HG02840 (cell line): ENCODE data around the gene RFX8.
"Not testable (repeated sequence)": the region's sequence is repeated elsewhere in the genome, so short reads cannot be mapped to it uniquely, and the experiment has no call there.

Experiments used
- ATAC-seq: cut with Tn5 transposase; IDR thresholded peaks from one replicate; pipeline ENCODE4 v1.9.1; 2021; ENCODE audit warnings: mild to moderate bottlenecking, moderate library complexity, moderate number of reproducible peaks; ENCODE audit not compliant: unreplicated experiment, low FRiP score

The RFX8 gene

DNA sequence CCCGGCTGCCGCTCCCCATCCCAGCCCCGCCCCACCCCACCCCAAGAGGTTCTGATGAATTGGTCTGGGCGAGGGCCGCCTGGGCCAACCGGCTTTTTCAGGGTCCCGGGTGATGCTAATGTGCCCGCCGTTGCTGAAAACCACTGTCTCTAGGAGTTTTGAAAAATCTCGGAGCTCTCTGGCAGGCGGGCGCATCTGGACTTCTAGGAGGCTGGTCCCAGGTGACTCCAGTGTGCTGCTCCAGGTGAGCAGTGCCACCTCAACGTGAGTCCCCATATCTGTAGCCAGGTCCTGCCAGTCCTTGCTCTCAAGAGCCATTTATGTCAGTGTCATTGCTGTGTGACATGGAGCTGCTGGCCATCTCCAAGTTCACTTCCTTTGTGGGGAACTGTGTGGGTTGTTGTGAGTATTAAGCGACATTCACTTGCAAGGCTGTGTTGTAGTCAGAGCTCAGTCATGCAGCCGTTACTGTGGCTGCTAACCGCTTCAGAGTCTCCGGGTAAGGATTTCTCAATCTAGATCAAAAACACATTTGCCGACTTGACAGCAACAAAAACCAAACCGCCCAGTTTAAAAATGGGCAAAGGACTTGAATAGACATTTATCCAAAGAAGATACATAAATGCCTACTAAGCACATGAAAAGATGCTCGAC lies at the start of gene RFX8:
Gene RFX8, minus strand, starts transcription at position 382 of the 654 bp plus-strand sequence. CDS start 8,264 bp downstream, outside the sequence.
- ATAC-seq: no peak

DNA sequence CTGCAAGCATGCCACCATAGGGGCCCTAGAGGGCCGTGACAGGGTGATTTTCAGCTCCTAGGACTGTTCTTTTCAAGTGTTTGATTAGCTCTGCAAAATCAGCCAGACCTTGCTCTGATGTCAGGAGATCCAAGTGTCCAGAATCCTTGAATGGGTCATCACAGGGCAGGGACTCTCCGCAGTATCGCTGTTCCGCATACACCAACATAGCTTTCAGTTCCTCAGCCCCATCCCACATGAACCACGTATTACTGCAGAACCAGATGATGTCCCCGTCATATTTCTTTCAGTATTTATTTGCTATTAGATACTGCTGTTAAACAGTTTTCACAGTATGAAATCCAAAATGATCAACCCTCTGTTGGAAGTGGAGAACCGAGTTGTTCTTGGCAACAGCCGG lies 46.6 kb upstream of the RFX8 start:
- no peak for ATAC-seq

DNA sequence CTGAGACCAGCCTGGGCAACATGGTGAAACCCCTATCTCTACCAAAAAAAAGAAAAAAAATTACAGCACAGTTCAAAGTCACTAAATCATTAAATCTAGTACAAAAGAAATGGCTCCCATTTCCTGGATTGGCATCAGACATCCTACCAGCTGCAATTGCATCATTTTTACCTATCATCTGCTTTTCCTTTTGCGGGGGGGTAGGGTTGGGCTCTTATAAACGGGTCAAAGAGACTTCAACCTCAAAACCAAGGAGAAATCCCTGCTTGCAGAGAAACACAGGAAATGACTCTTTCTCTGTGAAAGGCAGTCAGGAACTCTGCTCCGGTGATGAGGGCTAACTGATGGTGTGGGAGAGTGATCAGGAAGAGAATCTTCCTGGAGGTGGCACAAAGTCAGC lies 45.3 kb upstream of the RFX8 start:
- ATAC-seq: no peak

DNA sequence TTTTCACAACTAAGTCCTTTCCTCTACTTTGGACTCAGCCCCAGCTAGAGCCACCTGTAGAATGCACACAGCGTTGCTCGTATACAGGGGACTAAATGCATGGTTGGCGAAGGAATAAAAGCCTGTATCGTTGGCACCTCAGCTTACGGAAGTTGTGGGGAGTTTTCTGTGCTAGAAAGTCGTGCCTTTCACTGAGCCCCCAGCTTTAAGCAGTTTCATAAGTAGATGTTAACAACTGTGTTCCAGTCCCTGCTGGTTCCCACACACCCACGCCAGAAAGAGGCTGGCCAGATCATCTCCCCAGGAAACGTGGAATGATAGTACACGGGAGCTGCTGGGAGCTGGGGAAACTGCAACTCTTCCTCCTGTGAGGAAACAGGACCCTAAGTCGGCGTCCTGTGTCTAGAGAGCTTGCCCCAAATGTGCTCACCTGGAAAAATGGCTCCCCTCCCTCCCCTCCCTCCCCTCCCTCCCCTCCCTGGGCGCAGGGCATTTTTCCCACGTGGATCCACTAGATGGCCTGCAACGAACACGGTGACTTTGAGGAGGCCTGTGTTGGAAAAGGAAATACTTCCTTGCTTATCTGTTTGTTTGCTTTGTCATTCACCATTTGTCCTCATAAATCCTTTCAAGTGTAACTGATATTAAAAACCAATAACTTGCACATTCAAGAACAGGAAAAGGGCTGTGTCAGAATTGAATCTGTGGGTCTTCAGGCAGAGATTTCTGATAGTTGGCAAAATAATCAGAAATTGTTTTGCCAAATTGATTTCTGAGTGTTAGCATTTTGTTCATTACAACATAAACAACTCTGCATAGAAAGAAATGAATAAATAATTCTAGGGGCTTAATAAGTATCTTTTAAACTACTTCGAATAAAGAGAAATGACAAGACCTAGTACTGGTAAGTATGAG lies 43.9 kb upstream of the RFX8 start:
- no peak for ATAC-seq

DNA sequence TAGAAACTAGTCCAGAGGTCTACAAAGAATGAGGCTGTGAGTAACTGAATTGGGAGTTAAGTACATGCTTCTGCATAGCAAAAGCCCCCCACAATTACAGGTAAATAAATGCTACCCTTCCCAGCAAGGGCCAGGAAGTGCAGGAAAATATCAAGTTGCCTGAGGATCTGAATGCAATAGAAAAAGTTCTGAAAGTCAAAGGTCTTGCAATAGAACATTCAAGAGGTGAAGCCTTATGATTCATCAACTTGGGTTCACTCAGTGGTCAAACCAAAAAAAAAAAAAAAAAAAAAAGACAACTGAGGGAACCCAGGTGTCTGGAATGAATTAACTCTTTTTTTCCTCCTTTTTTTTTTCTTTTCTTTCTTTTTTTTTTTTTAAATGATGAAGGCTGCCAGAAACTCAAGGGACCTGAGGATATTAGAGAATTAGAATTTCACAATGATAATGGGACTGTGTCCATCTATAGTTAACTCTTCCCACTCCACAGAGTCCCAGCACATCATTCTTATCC lies 42.9 kb upstream of the RFX8 start:
- no peak for ATAC-seq

DNA sequence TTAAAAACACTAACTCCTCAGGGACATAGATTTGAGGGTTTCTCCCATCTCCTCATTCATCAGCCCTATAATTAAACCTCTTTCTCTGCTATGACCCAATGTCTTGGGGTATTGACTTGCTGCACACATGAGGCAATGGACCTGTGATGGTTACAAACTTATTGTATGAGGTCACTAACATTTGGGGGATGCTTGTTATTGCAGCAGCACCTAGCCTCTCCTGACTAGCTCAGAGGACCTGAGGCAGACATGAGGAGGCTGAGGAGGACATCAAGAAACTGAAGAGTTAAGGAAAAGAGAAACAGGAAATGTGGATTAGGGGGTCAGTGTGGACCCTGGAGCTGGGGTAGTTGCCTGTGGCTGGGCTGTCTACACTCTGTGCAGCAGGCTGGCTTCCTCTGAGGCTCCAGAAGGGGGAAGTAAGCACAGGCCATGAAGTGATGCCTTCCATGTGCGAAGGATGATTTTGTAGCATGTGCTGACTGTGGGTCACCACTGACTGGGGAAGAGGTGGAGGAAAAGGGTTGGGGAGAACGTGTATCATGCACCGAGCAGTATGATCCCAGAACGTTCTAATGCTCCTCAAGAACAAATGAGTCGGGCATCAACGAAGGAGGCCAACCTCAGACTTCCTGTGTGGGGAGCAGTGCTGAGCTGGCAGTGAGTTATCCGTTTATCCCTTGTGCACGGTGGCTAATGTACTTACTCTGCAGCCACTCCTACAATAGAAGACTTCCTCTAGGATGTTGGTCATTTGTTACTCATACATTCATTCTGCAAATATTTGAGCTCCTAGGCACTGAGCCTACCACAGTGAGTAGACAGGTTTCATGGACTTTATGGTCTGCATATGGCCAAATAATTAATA lies 42.1 kb upstream of the RFX8 start:
- no peak for ATAC-seq

DNA sequence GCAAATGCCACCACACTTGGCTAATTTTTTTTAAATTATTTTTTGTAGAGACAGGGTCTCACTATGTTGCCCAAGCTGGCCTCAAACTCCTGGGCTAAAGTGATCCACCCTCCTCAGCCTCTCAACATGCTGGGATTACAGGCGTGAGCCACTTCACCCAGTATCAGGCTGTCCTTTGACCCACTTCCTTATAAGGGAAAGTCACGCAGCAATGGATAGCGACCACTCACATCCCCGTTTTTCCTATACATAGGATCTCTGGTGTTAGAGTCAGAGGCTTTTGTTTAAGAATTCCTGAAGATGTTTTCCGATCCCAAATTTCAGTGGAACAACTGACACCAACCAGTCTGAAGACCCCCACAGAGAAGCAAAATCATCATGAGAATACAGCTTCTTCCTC lies 41.4 kb upstream of the RFX8 start:
- ATAC-seq: no peak

DNA sequence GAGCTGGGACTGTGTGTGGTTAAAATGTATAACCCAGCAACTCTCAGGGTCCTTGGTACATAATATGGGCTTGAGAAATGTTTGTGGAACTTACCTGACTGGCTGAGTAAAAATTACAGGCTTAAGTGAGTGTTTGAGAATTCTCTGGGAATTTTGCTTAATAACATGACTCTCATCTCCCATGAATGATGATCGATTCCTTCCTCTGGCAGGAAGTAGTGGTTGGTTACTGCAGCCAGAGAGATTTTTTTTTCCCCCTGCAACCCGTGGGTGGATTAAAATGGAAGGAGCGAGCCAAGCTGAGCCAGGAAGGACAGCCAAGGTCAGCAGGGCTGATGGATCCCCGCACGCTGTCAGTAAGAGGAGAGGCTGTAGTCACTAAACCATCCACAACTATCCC lies 40.6 kb upstream of the RFX8 start:
- ATAC-seq: no peak

DNA sequence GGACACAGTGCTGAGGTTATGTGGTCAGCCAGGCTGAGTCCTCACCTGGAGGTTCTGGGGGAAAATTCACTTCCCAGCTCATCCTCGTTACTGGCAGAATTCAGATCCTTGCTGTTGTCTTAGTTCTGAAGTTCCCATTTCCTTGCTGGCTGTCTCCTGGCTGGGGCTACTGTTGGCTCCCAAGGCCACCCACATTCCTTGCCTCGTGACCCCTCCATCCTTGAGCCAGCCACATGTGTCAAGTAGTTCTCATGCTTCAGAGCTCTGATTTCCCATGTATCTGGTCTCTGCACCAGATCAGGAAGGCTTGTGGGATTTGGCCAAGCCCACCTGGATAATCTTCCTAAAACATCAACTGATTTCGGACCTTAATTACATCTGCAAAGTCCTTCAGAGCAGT lies 38.1 kb upstream of the RFX8 start:
- ATAC-seq: no peak

DNA sequence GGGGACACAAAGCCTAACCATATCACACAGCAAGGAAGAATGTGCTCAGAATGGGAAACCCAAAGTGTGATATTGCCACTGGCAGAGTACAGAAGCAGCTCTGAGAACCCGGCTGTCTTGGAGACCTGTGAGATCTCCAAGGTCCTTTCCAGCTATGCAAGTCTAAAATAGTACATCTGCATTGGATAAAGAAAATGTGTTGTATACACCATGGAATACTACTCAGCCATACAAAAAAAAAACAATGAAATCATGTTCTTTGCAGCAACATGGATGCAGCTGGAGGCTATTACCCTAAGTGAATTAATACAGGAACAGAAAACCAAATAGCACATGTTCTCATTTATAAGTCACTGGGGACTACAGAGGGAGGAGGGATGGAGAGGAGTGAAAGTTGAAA lies 36.5 kb upstream of the RFX8 start:
- ATAC-seq: no peak

DNA sequence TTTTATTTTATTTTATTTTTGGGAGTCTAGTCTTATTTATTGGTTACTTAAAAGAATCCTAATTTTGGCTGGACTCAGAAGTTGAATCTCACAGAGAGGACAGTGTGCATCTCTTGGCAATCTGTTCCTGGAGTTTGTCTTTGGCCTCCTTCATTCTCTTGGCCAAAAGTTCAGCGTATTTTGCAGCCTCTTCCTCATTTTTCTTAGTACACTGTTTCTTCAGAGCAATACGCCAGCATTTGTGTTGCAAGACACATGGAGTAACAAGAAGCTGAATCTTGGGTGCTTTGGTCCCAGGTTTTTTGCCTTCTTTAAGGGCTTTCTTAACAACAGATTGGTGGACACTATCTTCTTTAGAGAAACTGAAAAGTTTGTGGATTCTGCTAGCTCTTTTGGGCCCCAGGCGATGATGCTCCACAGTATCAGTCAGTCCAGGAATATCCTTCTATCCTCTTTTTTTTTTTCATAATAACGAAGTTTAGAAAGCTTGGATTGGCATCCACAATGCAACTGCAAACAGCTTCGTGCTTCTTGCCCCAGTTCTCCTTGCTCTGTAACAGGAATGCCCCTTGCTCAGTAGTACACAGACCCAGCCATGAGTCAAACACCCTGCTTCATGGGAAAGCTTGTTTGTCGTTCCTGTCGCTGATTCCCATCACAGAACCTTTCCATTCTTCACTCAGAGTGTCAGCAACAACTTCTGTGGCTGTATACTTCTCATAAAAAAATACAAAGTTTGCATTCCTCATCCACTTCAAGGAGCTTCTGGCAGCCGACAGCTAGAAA lies 34.8 kb upstream of the RFX8 start:
- no peak for ATAC-seq

DNA sequence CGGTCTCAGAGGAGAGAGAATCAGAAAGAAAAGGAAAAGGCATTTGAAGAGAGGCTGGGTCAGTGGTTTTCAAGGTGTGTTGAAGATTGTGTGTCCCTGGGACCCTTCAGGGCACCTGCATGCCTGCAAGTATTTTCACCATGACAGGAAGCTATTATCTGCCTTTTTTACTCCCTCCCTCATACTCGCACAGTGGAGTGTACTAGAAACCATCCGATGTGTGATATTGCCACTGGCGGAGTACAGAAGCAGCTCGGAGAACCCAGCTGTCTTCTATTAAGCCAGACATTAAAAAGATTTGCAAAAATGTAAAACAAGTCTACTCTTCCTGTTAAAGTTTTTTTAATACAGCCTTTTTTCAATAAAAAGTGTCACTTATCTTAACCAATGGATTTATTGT lies 33.7 kb upstream of the RFX8 start:
- ATAC-seq: no peak

DNA sequence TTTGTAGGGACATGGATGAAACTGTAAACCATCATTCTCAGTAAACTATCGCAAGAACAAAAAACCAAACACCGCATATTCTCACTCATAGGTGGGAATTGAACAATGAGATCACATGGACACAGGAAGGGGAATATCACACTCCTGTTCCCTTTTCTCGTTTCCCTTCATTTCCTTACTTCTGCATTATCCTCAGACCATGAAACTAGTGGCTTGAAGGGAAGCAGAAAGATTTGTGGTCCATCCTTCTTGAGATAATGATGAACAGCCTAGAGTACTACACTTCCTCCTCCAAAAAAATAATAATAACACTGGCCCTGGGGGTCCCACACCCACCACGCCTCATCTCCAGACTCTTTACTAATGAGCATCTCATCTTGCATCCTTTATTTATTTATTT lies 30.4 kb upstream of the RFX8 start:
- ATAC-seq: not testable (repeated sequence)

DNA sequence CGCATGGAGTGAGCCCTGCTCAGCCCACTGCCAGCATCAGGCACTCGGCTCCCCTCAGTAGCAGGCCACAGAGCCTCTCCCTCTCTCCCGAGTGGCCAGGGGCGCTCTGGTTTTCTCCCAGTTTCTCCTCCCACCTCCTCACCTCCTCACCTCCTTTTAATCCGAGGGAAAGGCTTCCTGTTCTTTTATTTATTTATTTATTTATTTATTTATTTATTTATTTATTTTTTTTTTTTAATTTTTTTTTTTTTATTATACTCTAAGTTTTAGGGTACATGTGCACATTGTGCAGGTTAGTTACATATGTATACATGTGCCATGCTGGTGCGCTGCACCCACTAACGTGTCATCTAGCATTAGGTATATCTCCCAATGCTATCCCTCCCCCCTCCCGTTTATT lies 29.8 kb upstream of the RFX8 start:
- not testable (repeated sequence) for ATAC-seq

DNA sequence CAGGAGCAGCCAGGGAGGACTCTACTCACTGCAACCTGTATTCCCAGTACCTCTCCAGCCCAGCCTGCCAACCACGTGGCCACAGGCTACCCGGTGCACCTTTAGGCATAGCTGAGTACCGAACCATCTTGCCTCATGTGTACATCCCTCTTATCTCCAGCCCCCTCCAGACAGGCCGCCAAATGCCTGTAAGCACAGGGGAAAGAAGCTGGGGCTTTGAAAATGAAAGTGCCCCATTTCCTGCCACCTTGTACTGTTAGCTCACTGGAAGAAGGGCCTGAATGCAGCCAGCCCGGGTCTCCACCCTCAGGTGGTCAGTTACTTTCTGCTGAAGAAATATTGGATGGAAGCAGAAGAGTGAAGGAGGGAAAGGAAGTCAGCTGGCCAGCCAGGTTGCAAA lies 27.2 kb upstream of the RFX8 start:
- no peak for ATAC-seq

DNA sequence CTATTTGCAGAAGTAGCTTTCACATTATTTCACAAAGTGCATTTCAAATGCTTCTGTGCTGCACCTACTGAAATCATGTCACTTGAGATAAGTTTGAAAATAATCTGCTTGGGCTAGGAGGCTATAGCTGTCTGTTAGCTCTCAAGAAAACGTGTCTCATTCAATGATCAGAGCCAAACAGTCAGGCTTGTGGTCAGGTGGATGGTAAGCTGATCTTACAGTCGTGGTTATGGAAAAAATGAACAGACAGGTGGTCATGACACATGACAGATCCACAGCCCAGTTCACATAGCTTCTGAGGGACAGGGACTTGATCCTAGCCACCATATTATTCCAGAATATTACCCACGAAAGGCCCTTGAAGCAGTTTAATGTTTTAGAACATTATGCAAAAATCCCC lies 26.5 kb upstream of the RFX8 start:
- ATAC-seq: no peak

DNA sequence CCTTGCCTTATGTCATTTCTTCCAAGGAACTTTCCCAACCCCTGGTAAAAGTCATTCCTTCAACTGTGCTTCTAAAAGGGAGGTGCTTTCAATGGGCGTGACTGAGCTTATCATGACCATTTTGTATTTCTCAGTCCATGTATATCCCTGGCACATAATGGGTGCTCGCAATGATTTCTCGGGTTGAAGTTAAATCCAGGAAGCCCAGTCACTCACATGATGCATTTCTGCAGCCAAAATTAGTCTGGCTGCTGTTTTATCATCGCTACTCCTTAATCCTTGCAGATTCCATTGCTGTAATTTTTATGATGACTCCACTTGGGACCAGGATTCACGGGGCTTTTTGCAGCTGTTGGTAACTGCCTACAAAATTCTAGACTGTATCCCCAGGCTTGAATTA lies 25.9 kb upstream of the RFX8 start:
- no peak for ATAC-seq

DNA sequence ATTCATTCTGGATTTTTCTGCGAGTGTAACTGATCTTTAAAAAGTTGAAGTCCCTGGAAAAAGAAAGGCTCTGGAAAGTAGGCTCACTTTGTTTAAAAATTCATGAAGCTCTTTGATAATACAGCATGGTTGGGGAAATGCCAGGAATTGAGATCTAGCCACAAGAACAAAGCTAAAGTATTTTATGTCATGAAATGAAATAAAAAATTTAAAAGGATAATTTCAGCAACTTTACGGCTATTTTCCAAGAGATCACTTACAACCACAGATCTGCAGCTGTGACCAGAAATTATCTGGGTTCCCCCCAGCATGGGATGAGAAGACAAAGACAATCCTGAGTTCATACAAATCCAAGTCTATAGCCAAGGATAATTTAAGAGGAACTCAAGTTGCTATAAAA lies 25.3 kb upstream of the RFX8 start:
- ATAC-seq: no peak

DNA sequence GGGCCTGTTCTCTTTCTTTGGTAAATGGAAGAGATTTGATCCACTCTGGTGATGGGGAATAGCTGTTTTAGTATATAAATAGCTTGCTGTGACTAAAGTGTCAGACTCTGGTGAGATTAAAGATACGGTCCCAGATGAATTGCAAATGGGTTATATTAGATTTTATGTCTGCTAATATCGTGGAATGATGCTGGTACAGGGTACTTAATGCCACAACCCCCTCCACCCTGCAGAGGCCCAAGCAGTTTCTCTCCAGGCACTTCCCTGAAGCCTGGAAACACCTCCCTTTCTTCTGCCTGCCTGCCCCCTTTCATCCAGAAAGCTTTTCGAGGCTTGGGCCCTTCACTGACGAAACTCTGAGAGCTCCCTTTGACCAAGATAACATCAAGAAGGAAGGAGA lies 21.4 kb upstream of the RFX8 start:
- ATAC-seq: no peak

DNA sequence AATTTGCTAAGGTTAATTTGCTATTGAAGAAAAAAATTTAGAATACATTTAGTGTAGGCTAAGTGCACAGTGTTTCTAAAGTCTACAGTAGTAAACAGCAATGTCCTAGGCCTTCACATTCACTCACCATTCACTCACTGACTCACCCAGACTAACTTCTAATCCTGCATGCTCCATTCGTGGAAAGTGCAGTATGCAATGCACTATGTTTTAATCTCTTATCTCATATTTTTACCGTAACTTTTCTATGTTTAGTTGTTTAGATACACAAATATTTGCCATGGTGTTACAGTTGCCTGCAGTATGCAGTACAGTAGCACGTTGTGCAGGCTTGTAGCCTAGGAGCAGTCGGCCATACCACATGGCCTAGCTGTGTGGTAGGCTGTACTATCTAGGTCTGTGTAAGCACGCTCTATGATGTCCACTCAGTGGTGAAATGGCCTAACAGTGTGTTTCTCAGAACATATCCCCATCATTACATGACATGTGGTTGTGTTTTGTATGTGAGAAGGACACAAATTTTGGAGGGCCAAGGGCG lies 18.1 kb upstream of the RFX8 start:
- no peak for ATAC-seq
